ENCODE measurements around the gene UTS2. TPM values are rescaled to one million over a fixed set of nuclear protein-coding genes. Genes with fewer than 3 reads are reported as not detected.

The UTS2 gene
- total RNA-seq, 1 donor from 2014 or later = not detected

DNA sequence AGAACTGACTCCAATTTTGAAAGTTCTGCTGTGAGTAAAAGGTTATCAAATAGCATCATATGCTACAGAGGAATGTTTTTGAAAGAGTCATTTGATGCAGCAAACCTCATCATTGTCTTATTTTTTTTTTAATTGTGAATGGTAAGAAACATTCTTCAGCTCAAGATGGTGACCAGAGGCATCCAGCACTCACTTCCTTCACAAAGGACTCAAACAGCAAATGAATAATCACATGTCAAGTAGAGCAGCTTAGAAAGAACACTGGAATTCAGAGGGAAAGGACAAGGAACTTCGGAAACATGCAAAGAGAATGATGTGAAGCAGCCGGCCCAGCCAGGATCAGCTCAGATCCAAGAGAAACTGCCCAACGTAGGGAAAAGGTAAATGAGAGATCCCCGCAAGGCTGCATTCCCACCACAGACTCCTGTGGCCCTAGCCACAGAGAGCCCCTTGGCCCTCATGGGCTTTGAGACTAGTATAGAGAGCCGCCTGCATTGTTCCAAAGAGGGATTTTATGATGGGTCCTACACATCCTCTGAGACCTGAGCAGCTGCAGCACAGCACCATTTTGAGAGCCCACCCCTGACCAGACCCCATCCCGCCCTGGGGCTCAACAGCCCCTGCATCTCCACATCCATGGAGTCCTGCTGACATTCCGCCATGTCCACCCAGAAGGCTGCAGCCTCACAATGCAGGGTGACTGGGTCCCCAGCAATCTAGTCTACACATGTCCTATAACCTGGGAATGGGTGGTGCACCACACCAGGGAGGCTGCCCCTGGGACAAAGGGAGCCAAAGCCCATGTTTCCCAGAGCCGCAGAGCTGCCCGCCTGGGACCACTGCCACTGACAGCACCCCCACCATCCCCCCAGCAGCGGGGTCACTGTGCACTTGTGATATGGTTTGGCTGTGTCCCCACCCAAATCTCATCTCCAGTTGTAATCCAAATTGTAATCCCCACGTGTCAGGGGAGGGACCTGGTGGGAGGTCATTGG lies 21.2 kb upstream of the UTS2 start:
- Mint-ChIP-seq H3K4me3 (ENCODE audit: unreplicated experiment) (no peak overlapping the region), H3K27me3 (ENCODE audit: unreplicated experiment) (peaks cover 19% of the 10 kb centered on the region), H3K36me3 (ENCODE audit: unreplicated experiment) (no peaks in the 10 kb centered on the region), H3K27ac (ENCODE audit: unreplicated experiment) (no peak overlapping the region), H3K9me3 (ENCODE audit: unreplicated experiment) (peaks cover 12% of the 10 kb centered on the region), H3K4me1 (ENCODE audit: unreplicated experiment) (no peaks in the 10 kb centered on the region)
- TF ChIP-seq CTCF (IDR thresholded peaks at IDR 0.05) = no peak
- peak; percentile 78 for DNase-seq (ENCODE audit: extremely low spot score, unreplicated experiment)

DNA sequence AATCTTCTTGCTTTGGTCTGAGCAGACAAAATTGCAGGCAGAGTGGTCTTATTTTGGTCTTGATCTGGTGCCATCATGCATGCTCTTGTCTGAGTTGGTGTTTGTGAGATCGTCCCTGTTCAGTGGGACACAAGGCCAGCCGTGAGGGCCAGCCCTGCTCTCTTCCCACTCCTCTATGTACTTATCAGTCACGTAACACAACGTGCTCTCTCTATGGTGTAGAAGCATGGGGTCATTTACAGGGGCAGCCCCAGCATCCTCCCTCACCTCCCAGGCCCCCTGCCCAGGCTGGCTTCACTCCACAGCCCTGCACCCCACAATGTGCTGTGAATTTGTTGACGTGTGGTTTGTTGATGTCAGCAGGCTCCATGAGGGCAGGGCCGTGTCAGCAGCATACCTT lies 18.3 kb upstream of the UTS2 start:
- H3K9me3 Mint-ChIP-seq (ENCODE audit: unreplicated experiment) = peaks cover 4% of the 10 kb centered on the region
- peak; percentile 64 for DNase-seq (ENCODE audit: extremely low spot score, unreplicated experiment)
- H3K4me1 Mint-ChIP-seq (ENCODE audit: unreplicated experiment) = no peaks in the 10 kb centered on the region
- H3K27ac Mint-ChIP-seq (ENCODE audit: unreplicated experiment) = no peak overlapping the region
- H3K36me3 Mint-ChIP-seq (ENCODE audit: unreplicated experiment) = no peaks in the 10 kb centered on the region
- TF ChIP-seq CTCF (IDR thresholded peaks at IDR 0.05) = no peak
- H3K4me3 Mint-ChIP-seq (ENCODE audit: unreplicated experiment) = no peak overlapping the region
- H3K27me3 Mint-ChIP-seq (ENCODE audit: unreplicated experiment) = peaks cover 10% of the 10 kb centered on the region

- Mint-ChIP-seq H3K9me3 (ENCODE audit: unreplicated experiment) (peaks cover 4% of the 10 kb centered on the region), H3K27ac (ENCODE audit: unreplicated experiment) (no peak overlapping the region), H3K36me3 (ENCODE audit: unreplicated experiment) (no peaks in the 10 kb centered on the region), H3K4me3 (ENCODE audit: unreplicated experiment) (no peak overlapping the region), H3K4me1 (ENCODE audit: unreplicated experiment) (no peaks in the 10 kb centered on the region), H3K27me3 (ENCODE audit: unreplicated experiment) (peaks cover 10% of the 10 kb centered on the region)
- peak; percentile 73 for DNase-seq (ENCODE audit: extremely low spot score, unreplicated experiment)
- TF ChIP-seq CTCF (IDR thresholded peaks at IDR 0.05) = no peak
Measured at GRCh38 chr1:7869136-7869920, 16.5 kb upstream of the UTS2 start.

DNA sequence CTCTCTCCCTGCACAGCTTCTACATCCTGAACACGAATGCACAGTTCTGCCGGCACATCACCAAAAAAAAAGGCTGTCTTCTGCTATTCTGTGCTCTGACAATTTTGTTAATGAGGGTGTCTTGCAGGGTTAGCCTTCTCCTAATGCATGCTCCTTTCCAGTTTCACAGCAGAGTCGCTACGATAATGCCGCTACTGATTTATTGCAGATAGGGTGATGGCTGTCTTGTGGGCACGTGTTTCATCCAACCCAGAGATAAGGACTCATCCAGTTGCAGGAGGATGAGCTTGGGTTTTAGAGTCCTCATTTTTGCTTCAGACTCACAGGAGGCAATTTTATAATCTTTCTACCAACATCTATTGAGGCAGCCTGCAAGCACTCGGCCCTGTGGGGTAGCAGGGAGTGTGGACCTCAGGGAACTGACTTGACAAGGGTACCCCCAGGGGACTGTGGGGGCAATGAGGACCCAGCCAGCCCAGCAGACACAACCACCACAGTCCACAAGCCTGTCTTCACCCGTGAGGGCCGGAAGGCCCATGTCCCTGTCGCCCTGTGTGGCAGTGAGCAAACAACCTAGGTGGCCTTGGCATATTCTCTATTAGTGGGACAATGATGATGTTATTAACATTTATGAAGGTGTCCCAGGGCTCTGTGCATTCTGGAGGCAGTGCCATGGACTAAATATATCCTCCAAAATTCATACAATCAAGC lies 15.4 kb upstream of the UTS2 start:
- no peak overlapping the region for H3K27ac Mint-ChIP-seq (ENCODE audit: unreplicated experiment)
- peaks cover 7% of the 10 kb centered on the region for H3K27me3 Mint-ChIP-seq (ENCODE audit: unreplicated experiment)
- H3K36me3 Mint-ChIP-seq (ENCODE audit: unreplicated experiment) = no peaks in the 10 kb centered on the region
- TF ChIP-seq CTCF (IDR thresholded peaks at IDR 0.05) = no peak
- H3K9me3 Mint-ChIP-seq (ENCODE audit: unreplicated experiment) = peaks cover 4% of the 10 kb centered on the region
- H3K4me1 Mint-ChIP-seq (ENCODE audit: unreplicated experiment) = no peaks in the 10 kb centered on the region
- no peak overlapping the region for H3K4me3 Mint-ChIP-seq (ENCODE audit: unreplicated experiment)
- peak; percentile 57 for DNase-seq (ENCODE audit: extremely low spot score, unreplicated experiment)
